ENCODE results near the gene KIRREL3.
A peak's percentile ranks its signal among the peaks of the same experiment; 100 is the strongest.
"Not testable (repeated sequence)": the region's sequence is repeated elsewhere in the genome, so short reads cannot be mapped to it uniquely, and the experiment has no call there.

Gene KIRREL3

GRCh38 chr11:126391970-126392632, 608.5 kb downstream of the KIRREL3 start:
- peak; percentile 18 for TF ChIP-seq CTCF (IDR thresholded peaks at IDR 0.05; ENCODE audit: extremely low read depth, insufficient read depth, missing control alignments)
- in situ Hi-C loops (cut with MboI; ENCODE audit: low pct_unique_long_range_greater_than_20kb, low sequenced_read_pairs, unreplicated experiment) = no loop called here
- DNase-seq (ENCODE audit: low spot score) = no peak

GRCh38 chr11:126391286-126391954, 609.1 kb downstream of the KIRREL3 start:
- in situ Hi-C loops (cut with MboI; ENCODE audit: low pct_unique_long_range_greater_than_20kb, low sequenced_read_pairs, unreplicated experiment) = no loop called here
- TF ChIP-seq CTCF (IDR thresholded peaks at IDR 0.05; ENCODE audit: extremely low read depth, insufficient read depth, missing control alignments) = no peak
- DNase-seq (ENCODE audit: low spot score) = no peak

GRCh38 chr11:126390272-126390867, 610.2 kb downstream of the KIRREL3 start:
- DNase-seq (ENCODE audit: low spot score) = no peak
- no peak for TF ChIP-seq CTCF (IDR thresholded peaks at IDR 0.05; ENCODE audit: extremely low read depth, insufficient read depth, missing control alignments)
- in situ Hi-C loops (cut with MboI; ENCODE audit: low pct_unique_long_range_greater_than_20kb, low sequenced_read_pairs, unreplicated experiment) = no loop called here

- TF ChIP-seq CTCF (IDR thresholded peaks at IDR 0.05; ENCODE audit: extremely low read depth, insufficient read depth, missing control alignments) = no peak
- DNase-seq (ENCODE audit: low spot score) = no peak
- in situ Hi-C loops (cut with MboI; ENCODE audit: low pct_unique_long_range_greater_than_20kb, low sequenced_read_pairs, unreplicated experiment) = no loop called here
These were observed 612.7 kb downstream of the KIRREL3 start for GRCh38 chr11:126387857-126388256.

- DNase-seq (ENCODE audit: low spot score); in situ Hi-C loops (cut with MboI; ENCODE audit: low pct_unique_long_range_greater_than_20kb, low sequenced_read_pairs, unreplicated experiment): not testable (repeated sequence)
These were observed 613.9 kb downstream of the KIRREL3 start for GRCh38 chr11:126386729-126387071.

GRCh38 chr11:126385991-126386728, 614.4 kb downstream of the KIRREL3 start:
- no peak for DNase-seq (ENCODE audit: low spot score)
- in situ Hi-C loops (cut with MboI; ENCODE audit: low pct_unique_long_range_greater_than_20kb, low sequenced_read_pairs, unreplicated experiment) = no loop called here
- no peak for TF ChIP-seq CTCF (IDR thresholded peaks at IDR 0.05; ENCODE audit: extremely low read depth, insufficient read depth, missing control alignments)

Data from GM13977 (cell line).